NCI-H1092 (cell line): ENCODE measurements around the gene TFB1M.
"Not testable (repeated sequence)": the region's sequence is repeated elsewhere in the genome, so short reads cannot be mapped to it uniquely, and the experiment has no call there.

Source experiments
- DNase-seq: peaks from one replicate; lab custom pipeline; 2025; lab: John Stamatoyannopoulos, UW

Gene TFB1M

DNA sequence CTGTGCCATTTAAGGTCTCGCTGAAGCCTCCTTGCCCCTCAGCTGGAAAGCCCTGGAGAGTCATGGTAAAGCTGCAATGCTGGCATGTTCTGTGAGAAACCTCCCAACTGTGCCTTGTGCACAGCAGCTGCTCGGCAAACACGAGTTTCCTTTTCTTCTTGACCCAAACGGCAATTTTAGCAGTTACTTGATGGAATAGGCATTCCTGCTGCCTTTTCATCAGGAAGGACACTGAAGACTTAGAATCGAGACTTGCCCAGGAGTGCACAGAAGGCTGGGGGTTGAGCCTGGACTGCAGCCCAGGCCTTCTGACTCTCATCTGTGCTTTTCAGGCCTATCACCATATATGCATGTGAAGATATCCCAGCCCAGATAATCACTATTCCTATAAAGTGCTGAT lies 79.2 kb downstream of the TFB1M start:
- DNase-seq: no peak

DNA sequence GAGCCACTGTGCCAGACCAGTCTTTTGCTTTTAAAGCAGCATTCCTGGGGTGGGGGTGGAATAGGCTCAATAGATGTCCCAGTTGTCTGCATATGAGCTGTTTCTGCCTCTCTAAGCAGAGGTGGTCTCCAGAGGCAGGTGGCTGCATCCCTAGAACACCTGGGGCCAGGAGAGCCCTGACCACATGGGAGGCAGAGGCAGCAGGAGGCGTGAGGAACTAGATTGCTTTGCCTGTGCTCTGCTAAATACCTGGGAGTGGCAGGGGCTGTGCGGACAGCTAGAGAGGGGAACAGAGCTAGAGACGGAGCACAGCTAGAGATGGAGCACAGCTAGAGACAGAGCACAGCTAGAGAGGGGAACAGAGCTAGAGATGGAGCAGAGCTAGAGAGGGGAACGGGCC lies 79.6 kb downstream of the TFB1M start:
- no peak for DNase-seq

DNA sequence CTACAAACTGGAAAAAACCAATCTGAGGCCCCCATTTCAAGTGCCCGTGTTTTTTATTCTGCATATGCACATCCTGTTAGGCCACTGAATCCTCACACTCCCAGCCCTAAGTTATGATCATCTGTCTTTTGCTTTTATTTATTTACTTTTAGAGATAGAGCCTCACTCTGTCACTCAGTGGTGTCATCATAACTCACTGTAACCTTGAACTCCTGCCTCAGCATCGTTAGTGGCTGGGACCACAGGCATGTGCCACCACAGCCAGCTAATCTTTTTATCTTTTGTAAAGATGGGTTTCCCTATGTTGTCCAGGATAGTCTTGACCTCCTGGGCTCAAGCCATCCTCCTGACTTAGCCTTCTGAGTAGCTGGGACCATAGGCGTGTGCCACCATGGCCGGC lies 80.1 kb downstream of the TFB1M start:
- DNase-seq: no peak

DNA sequence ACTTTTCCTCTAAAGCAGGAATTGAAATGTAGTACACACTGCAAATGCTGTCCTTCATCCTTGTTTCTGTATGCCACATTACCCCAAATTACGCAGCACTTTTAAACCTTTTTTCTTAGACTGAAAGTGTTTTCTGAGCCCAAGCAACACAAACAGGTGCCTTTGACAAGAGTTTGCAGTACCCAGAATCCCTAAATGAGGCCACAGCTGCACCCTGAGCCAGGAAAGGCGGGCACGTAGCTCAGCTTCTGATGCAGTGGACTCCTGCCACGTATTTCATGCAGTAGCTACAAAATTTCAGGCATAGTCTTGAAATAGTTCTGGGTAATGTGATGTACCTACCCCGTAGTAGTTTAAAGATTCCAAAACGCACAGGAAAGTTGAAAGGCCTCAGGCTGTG lies 81.4 kb downstream of the TFB1M start:
- DNase-seq: no peak

DNA sequence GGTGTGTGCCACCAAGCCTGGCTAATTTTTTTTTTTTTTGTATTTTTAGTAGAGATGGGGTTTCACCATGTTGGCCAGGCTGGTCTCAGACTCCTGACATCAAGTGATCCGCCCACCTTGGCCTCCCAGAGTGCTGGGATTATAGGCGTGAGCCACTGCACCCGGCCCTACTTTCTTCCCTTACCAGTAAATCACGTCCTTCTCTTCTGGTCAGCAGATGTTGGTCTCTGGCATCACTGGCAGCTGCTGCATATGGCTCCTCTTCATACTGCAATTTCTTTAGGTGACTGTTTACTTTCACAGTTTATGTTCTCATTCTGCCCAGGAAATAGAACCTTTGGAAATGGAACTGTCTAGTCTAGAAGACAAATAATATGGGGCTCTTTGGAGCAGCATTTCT lies 83.3 kb downstream of the TFB1M start:
- DNase-seq: not testable (repeated sequence)

DNA sequence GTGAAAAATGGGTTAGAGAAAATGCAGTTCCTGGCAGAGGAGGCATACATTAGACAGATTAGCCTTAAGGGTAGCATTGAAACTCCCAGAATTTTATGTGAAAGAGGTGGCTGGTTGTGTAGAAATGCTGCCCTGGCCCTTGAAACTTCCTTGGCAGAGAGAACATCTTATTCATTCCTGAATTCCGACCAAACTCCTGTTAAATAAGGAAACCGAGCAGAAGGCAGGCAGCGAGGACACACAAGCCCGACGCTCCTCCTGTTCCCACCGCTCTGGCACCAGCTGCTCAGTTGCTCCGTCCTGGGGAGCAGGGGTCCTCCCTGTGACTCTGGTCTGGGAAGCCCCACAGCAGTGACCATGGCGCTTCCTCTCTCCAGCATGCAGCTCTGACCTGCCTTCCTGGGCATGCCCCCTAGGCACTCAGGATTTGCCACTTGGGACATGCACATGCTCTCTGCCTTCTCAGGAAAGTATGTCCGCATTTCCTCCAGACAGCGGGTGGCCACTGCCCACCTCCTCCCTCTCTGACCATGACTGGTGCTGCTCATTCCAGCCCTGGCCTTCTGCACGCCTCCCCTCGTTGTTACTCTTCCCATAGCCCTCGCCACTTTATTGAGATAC lies 85.6 kb downstream of the TFB1M start:
- no peak for DNase-seq

DNA sequence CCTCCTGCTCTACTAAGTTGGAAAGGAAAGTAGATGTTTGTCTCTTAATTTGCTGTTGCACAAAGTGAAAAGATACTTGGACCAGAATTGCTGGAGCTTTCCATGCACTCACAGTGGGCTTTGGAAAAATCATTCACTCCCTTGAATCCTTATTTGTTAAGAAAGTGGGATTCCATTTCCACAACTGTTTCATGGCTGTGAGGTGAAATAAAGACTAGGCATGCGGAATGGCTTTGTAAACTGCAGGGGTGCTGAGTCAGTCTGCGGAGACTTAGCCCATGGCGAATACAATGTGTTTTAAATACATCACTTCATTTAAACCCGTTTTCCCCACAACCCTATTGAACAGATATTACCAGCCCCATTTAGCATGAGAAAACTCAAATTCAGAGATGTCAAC lies 87.2 kb downstream of the TFB1M start:
- no peak for DNase-seq

DNA sequence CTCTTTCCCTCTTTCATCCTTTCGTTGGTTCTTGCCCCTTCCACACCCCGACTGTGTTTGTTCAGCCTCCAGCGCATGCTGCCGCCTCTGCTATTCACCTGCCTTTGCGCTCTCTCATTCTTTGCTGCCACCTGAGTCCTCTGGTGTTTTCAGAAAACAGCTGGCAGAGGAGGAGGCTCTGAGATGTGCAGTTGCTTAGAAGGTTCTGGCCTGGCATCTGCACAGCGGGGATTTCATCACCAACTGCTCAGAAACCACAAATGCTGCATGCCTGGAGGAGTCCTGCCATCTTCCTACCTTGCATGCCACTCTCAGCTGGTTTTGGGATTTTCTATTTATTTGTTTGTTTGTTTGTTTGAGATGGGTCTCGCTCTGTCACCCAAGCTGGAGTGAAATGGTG lies 89.7 kb downstream of the TFB1M start:
- no peak for DNase-seq

DNA sequence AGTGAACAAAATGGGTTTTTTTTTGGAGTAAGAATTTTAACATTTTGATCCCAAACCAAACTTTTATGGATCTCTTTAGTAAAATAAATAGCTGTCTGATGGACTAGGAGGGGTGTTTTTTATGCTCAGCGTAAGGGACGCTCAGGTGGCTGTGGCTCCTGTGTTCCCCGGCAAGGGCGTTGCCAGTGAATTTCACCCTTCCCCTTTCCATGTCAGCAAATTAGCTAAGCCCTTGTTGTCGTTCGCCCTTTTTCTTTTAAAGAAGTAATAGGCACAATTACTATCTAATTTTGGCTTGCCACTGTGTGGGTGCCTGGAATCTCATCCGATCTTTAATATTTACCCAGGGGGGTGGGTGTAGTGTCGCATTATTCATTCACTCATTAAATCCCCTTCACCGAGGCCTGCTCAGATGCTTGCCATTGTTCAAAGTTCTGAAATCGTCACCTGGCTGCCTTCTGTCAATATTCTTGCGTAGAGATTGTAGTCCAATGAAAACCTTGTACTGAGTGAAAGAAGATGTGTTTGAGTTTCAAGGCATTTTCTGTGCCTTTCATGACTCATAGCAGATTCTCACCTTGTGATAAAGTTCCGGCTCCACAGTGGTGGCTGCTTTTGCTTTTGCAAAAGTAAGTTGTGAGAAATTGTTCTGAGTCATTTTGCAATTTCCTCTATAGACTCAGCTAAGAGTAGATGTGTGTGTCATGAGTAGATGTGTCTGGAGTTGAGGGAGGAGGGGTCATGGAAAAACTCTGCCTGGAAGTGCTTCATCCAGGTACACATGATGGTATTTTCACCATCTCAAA lies 90.4 kb downstream of the TFB1M start:
- no peak for DNase-seq

DNA sequence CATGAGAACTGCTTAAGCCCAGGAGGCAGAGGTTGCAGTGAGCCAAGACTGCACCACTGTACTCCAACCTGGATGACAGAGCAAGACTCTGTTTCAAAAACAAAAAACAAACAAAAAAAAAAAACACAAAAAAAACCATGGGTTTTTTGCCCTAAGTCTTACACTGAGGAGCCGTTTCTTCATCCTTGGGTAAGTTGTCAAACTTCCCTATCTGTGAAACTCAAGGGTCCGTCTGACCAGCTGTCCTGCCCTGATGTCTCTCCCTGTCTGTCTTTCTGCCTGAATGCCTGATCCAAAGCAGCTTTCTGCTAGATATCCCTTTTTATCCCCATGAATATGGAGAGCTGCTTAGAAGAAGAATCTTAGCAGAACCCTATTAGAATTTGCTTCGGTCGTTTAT lies 91.8 kb downstream of the TFB1M start:
- DNase-seq: no peak

DNA sequence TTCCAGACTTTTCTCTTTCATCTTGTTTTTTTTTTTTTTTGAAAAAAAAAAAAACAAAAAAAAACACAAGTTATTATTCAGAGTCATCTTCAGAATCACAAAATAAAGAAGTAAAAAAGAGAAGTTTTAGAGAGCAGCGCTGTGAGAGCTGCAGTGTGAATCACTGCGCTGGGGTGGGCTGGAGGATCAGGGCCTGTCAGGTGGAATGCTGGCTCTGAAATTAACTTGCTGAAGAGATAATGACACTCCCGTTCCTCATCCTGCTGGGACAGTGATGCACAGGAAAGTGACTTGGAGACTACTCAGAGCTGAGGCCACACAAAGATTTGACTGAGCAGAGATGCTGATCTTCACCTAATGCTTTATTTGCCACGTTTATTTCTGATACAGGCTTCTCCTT lies 93.2 kb downstream of the TFB1M start:
- DNase-seq: no peak

DNA sequence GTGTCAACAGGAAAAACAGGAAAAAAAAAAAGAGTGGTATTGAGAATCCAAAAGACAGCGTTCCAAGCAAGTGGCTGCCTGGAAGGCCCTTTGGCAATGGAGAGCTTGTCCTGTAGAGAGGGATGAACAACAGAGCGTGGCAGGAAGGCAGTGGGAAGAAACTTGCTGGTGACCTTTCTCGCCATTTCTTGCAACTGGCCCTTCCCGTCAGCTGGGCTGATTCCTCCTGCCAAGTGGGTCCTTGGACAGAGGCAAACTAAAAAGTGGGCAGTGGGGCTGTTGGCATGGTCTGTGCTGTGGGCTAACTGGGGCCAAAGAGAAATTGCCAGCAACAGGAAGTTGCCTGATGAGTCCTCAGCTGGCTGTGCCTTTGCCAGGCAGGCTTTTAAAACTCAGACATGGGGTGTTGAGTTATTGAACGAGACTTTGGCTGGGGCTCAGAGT lies 94.4 kb downstream of the TFB1M start:
- peak; percentile 34 for DNase-seq

DNA sequence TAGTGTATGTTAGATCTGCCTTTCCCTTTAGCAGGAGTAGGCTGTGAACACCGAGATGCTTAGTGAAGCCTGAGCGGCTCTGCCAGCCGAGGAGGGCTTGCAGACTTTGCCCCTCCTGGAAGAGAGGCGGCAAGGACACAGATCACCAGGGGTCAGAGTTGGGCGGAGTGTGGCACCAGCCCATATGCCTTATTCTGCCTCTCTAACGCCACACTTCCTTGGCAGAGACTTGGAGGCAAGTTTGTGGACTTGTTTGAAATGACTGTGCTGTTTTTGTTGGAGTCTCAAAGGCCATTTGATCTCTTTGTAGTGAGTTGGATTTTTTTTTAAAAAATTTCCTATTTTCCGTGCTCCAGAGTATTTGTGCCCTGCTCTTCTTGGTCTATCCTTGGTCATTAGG lies 95.0 kb downstream of the TFB1M start:
- DNase-seq: no peak

DNA sequence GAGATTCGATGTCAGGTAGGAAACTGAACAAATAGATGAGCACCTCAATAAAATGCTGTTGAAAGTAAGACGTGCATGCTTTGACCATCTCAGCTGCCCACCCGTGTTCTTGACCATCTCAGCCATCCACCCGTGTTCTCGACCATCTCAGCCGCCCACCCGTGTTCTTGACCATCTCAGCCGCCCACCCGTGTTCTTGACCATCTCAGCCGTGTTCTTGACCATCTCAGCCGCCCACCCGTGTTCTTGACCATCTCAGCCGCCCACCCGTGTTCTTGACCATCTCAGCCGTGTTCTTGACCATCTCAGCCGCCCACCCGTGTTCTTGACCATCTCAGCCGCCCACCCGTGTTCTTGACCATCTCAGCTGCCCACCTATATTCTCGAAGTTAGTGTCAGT lies 95.6 kb downstream of the TFB1M start:
- DNase-seq: not testable (repeated sequence)

DNA sequence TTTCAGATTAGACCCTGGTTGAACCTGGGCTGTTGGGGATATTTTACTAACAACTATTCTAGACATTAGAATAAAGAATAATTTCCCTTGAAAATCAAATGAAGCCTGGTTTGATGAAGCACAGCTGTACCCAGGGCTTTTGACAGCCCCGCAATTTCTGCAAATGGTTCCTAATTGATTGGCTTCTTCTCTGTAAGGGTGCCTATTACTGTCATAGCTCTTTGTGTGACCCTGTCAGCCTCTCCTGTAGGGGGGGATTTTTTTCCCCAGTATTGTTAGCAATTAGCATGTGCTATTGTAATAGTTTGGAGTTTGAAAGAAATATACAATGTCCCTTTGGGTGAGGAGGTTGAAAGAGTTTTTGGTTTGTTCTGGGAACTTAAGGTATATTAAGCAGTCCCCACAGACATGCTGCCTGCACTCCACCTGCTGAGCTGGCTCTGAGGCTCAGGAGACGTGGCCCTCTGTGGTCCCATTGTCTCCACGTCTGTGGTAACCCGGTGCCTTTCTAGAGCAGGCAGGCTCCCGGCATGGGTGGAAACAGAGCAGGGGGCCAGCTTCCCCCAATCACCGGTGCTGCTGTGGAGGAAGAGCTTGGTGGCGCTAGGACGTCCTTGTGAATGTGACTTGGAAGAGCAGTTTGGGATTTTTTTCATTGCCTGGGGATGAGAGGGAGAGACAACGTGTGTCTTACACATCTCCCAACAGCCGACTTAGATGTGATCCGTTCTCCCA lies 97.8 kb downstream of the TFB1M start:
- peak; percentile 43 for DNase-seq

DNA sequence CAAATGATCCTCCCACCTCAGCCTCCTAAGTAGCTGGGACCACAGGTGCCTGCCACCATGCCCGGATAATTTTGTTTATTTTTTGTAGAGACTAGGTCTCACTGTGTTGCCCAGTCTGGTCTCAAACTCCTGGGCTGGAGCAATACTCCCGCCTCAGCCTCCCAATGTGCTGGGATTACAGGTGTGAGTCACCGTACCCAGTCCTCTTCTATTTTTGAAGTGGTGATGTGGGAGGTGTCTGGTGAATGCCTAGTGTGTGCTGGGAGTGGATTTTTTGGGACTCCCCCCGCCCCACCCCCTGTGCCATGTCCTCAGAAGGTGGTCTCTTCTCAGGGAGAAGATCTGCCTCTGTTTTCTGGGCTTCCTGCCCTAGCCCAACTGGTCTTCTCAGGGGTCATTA lies 98.4 kb downstream of the TFB1M start:
- DNase-seq: no peak

DNA sequence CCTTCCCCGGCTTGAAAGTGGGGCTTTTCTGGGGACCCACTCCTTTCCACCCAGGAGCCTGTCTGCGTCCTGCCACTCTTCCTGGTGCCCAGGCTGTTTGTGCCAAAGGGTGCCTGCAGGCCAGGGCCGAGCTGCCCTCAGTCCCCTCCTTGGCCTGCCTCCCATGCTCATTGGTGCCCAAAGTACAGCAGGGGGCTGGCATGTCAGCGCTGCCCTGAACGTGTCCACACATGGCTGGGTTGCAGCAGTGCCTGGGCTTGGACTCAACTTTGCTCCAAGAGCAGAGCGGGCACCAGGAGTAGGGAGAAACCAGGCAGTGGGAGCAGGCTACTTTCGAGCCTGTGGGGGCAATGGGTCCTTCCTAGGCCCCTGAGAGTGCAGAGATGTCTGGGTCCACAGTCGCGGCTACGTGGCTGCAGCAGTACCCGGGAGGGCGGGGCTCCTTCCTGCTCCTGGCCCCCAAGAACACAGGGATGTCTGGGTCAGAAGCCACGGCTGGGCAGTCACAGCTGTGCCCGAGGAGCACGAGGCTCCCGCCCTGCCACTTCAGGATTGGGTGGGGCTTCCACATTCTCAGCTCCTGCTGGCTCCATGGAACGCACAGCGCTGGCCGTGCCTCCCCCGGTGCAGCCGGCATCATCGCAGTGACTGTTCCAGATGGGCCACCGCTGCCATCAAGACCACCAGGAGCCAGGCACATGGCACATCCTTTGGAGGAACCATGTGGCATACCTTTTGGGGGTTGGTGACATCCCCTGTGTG lies 100.5 kb downstream of the TFB1M start:
- DNase-seq: no peak

DNA sequence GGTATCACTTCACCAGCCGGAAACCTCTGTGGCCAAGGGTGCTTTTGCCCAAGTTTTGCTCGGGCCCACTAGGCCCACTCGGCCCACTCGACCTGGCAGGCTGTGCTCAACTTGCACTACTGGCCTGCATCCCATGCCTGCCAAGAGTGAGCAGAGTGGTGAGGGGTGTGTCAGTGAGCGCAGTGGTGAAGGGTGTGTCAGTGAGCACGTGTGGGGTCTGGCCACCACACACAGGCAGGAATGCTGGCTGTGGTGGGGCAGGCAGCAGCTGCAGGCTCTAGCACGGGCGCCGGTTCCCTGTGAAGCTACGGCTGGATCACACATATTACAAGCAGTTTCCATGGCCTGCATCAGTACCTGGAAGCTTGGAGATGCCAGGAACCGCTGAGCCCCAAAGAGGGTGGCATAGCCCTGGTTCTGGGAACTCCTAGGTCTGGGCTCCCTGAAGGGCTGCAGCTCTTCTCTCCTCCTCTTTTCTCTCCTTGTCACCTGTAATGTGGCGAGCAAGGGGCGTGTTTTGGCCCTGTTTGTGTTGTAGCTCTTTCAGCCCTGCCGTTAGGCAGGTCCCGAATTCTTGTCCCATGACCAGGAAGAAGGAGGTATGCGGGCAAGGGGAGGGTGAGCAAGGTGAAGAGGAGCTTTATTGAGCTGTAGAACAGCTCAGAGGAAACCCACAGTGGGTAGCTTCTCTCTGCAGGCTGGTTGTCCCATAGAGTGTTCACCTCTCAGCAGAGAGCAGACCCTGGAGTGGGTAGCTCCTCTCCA lies 101.5 kb downstream of the TFB1M start:
- DNase-seq: no peak

DNA sequence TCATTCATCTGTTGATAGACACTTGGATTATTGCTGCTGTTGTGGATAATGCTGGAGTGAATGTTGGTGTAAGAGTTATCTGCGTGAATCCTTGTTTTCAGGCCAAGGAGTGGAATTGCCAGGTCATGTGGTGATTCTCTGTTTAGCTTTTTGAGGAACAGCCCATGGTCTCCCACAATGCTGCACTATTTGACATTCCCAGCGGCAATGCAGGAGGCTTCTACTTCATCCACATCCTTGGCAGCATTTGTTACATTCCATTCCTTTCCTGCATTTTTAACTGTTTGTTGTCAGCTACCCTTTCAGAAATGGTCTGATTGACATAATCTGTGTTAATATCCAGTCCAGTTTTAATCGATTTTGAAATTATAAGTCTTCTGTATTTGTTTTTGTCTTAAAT lies 102.2 kb downstream of the TFB1M start:
- no peak for DNase-seq

DNA sequence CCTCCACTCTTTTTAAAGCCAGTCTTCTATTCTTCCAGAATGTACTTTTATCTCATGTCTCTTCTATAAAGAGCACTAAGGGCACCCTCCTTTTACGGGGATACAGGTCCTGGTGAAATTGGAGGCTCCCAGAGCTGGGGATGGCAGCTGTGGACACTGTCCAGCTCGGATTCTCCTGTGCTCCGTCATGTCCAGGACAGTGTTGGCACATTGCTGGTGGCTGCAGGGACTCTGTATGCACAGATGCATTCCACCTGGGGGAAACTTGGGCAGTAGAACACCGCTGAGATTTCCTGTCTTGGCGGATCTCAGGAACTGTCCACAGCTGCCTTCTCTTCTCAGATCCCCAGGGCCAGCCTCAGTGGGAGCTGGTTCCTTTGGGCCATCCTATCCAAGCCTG lies 107.1 kb downstream of the TFB1M start:
- DNase-seq: no peak
